ENCODE results near the gene CERS4. TPM values are rescaled to one million over a fixed set of nuclear protein-coding genes. Genes with fewer than 3 reads are reported as not detected.
"Not testable (repeated sequence)": the region's sequence is repeated elsewhere in the genome, so short reads cannot be mapped to it uniquely, and the experiment has no call there.

The CERS4 gene
- total and polyA plus RNA-seq, 2 experiments from 2014 or later = not detected

DNA sequence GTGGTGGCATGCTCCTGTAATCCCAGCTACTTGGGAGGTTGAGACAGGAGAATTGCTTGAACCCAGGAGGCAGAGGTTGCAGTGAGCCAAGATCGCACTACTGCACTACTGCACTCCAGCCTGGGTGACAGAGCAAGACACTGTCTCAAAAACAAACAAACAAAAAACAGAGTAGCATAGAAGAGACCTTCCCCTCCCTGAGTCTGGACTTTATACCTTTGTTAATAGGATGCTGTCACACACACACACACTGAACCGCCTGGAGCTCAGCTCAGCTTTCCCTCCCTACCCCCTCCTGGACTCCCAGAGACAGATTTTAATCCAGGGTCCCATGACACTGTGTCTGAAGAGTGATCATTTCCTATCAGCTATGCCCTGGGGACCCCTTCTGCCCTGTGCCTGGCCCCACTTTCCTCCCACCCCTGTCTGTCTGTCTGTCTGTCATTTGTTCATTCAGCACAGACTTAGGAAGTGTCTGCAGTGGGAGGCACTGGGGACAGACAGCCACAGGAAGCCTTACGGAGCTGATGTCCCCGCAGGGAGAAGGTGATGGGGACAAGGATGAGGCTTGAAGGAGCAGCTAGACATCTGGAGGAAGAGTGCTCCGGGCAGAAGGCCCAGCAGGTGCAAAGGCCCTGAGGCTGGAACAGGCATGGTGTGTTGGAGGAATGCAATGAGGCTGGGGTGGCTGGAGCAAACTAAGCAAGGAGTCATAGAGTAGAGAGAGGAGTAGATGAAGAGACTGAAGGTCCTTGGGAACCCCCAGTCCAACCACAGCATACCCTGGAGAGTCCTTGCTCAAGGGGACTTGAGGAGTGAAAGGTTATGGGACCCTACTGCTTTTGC lies 4.9 kb downstream of the CERS4 start:
- in situ Hi-C loops (cut with MboI) = no loop called here
- no peaks in the 10 kb centered on the region for H3K79me2 ChIP-seq (ENCODE audit: insufficient read depth)
- no peaks in the 10 kb centered on the region for H3K9me3 ChIP-seq (ENCODE audit: low read depth)
- no peaks in the 10 kb centered on the region for H3K9me2 ChIP-seq (ENCODE audit: insufficient read depth)
- peaks cover 11% of the 10 kb centered on the region for H3K27me3 ChIP-seq (replicated peaks; ENCODE audit: insufficient read depth)
- H3K4me3 ChIP-seq = no peak overlapping the region
- no peaks in the 10 kb centered on the region for H3K4me1 ChIP-seq (ENCODE audit: insufficient read depth)
- H3K9ac ChIP-seq = no peak overlapping the region
- TF ChIP-seq EZH2phosphoT487 (IDR thresholded peaks at IDR 0.05; ENCODE audit: insufficient read depth, low read depth) (no peak), EZH2 (IDR thresholded peaks at IDR 0.05; ENCODE audit: insufficient read depth, poor library complexity, severe bottlenecking) (no peak)
- no peak for DNase-seq
- H3K36me3 ChIP-seq (ENCODE audit: low read depth) = no peaks in the 10 kb centered on the region
- no peak overlapping the region for H2AFZ ChIP-seq
- no peak overlapping the region for H3K4me2 ChIP-seq (ENCODE audit: unreplicated experiment)
- H3K27ac ChIP-seq = no peak overlapping the region
- WGBS, 2 experiments (ENCODE audit: low coverage in 1 of 2, low lambda C conversion rate in 2 of 2, missing lambda C conversion rate in 2 of 2) = 71% methylated on average over 5 of the region's 5 CpGs
- no peaks in the 10 kb centered on the region for H3F3A ChIP-seq (ENCODE audit: insufficient read depth)
- H4K20me1 ChIP-seq (ENCODE audit: insufficient read depth) = no peaks in the 10 kb centered on the region

DNA sequence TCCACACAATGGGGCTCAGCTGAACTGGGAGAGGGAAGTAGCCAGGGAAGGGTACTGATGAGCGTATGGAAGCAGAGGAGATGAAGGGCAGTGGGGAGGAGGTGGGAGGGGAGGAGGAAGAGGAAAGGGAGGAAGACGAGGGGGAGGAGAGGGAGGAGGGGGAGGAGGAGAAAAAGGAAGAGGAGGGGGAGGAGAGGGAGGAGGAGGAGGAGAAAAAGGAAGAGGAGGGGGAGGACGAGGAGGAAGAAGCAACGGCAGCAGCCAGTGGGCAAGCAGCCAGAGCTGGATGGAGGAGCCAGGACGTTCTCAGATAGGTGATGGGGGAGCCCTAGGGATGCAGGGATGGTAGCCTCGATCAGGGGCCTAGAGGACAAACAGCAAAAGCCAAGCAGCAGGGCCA lies 5.6 kb downstream of the CERS4 start:
- Histone ChIP-seq H3K36me3 (ENCODE audit: low read depth) (no peaks in the 10 kb centered on the region), H4K20me1 (ENCODE audit: insufficient read depth) (no peaks in the 10 kb centered on the region), H3F3A (ENCODE audit: insufficient read depth) (no peaks in the 10 kb centered on the region), H3K9me3 (ENCODE audit: low read depth) (no peaks in the 10 kb centered on the region), H3K4me1 (ENCODE audit: insufficient read depth) (no peaks in the 10 kb centered on the region), H3K27ac (no peak overlapping the region), H3K79me2 (ENCODE audit: insufficient read depth) (no peaks in the 10 kb centered on the region), H3K9ac (no peak overlapping the region), H3K4me2 (ENCODE audit: unreplicated experiment) (no peak overlapping the region), H2AFZ (no peak overlapping the region), H3K9me2 (ENCODE audit: insufficient read depth) (no peaks in the 10 kb centered on the region), H3K4me3 (no peak overlapping the region), H3K27me3 (replicated peaks; ENCODE audit: insufficient read depth) (peaks cover 6% of the 10 kb centered on the region)
- 36 to 84% methylated on average over 4 to 6 of the region's 6 CpGs for WGBS, 2 experiments (ENCODE audit: low coverage in 1 of 2, low lambda C conversion rate in 2 of 2, missing lambda C conversion rate in 2 of 2)
- DNase-seq = no peak
- TF ChIP-seq EZH2 (IDR thresholded peaks at IDR 0.05; ENCODE audit: insufficient read depth, poor library complexity, severe bottlenecking) (no peak), EZH2phosphoT487 (IDR thresholded peaks at IDR 0.05; ENCODE audit: insufficient read depth, low read depth) (no peak)
- in situ Hi-C loops (cut with MboI) = no loop called here

DNA sequence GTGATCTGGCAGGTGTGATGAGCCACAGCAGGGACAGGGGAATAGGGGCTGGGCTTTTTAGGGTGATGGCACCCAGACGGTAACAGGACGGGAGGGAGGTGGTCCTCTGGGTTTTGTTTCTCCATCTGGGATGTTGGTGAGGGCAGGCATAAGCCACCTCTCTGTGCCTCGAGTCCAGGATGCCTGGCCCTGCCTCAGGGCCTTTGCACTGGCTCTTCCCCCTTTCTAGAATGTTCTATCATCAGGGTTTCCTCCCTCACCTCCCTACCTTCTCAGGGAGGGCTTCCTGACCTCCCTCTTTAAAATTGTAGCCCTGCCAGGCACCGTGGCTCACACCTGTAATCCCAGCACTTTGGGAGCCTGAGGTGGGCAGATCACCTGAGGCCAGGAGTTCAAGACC lies 6.6 kb downstream of the CERS4 start:
- in situ Hi-C loops (cut with MboI) = no loop called here
- no peaks in the 10 kb centered on the region for H4K20me1 ChIP-seq (ENCODE audit: insufficient read depth)
- WGBS, 2 experiments (ENCODE audit: low coverage in 1 of 2, low lambda C conversion rate in 2 of 2, missing lambda C conversion rate in 2 of 2) = 36 to 55% methylated on average over 4 of the region's 4 CpGs

DNA sequence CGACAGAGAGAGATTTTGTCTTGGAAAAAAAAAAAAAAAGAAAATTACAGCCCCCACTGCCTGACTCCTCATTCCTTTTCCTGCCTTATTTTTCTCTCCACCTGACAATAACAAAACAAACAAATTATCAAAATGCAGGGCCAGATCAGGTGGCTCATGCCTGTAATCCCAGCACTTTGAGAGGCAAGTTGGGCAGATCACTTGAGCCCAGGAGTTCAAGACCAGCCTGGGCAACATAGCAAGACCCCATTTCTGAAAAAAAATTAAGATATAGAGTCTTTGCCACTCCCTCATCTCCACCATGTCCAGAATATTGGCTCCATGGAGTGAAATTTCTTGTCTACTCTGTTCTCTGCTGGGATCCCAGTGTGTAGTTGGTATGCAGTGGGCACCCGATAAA lies 7.2 kb downstream of the CERS4 start:
- Histone ChIP-seq H2AFZ (no peak overlapping the region), H3F3A (ENCODE audit: insufficient read depth) (no peaks in the 10 kb centered on the region), H3K79me2 (ENCODE audit: insufficient read depth) (no peaks in the 10 kb centered on the region), H3K9ac (no peak overlapping the region), H3K4me3 (no peak overlapping the region), H3K36me3 (ENCODE audit: low read depth) (no peaks in the 10 kb centered on the region), H3K4me2 (ENCODE audit: unreplicated experiment) (no peak overlapping the region), H3K27me3 (replicated peaks; ENCODE audit: insufficient read depth) (no peaks in the 10 kb centered on the region; the same call in 1 of the 2 replicates), H3K27ac (no peak overlapping the region), H4K20me1 (ENCODE audit: insufficient read depth) (no peaks in the 10 kb centered on the region), H3K4me1 (ENCODE audit: insufficient read depth) (no peaks in the 10 kb centered on the region), H3K9me2 (ENCODE audit: insufficient read depth) (no peaks in the 10 kb centered on the region), H3K9me3 (ENCODE audit: low read depth) (no peaks in the 10 kb centered on the region)
- in situ Hi-C loops (cut with MboI) = no loop called here
- no peak for TF ChIP-seq EZH2phosphoT487 (IDR thresholded peaks at IDR 0.05; ENCODE audit: insufficient read depth, low read depth)
- 0 to 2% methylated on average over 2 of the region's 2 CpGs for WGBS, 2 experiments (ENCODE audit: low coverage in 1 of 2, low lambda C conversion rate in 2 of 2, missing lambda C conversion rate in 2 of 2)
- DNase-seq = no peak

More for the DNA sequence above, 6.6 kb downstream of the CERS4 start:
- Histone ChIP-seq H3K9me2 (ENCODE audit: insufficient read depth) (no peaks in the 10 kb centered on the region), H3K4me3 (no peak overlapping the region), H3K27me3 (replicated peaks; ENCODE audit: insufficient read depth) (no peaks in the 10 kb centered on the region; the same call in 1 of the 2 replicates), H3F3A (ENCODE audit: insufficient read depth) (no peaks in the 10 kb centered on the region), H2AFZ (no peak overlapping the region), H3K9ac (no peak overlapping the region), H3K9me3 (ENCODE audit: low read depth) (no peaks in the 10 kb centered on the region), H3K27ac (no peak overlapping the region), H3K4me2 (ENCODE audit: unreplicated experiment) (no peak overlapping the region), H3K4me1 (ENCODE audit: insufficient read depth) (no peaks in the 10 kb centered on the region), H3K36me3 (ENCODE audit: low read depth) (no peaks in the 10 kb centered on the region), H3K79me2 (ENCODE audit: insufficient read depth) (no peaks in the 10 kb centered on the region)
- DNase-seq = no peak
- no peak for TF ChIP-seq EZH2 (IDR thresholded peaks at IDR 0.05; ENCODE audit: insufficient read depth, poor library complexity, severe bottlenecking)
- no peak for TF ChIP-seq EZH2phosphoT487 (IDR thresholded peaks at IDR 0.05; ENCODE audit: insufficient read depth, low read depth)

DNA sequence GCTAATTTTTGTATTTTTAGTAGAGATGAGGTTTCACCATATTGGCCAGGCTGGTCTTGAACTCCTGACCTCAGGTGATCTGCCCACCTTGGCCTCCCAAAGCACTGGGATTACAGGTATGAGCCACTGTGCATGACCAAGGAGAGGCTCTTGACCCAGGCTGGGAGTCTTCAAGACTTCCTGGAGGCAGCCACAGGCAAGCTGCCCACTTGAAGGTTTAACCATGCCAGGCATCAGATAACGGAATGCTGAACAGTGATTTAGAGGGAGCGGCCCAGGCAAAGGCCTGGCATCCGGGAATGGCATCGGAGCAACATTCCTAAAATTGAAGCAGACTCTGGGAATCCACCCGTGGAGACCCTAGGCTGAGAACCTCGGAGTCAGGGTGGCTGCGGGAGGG lies 9.0 kb downstream of the CERS4 start:
- H3K9me3 ChIP-seq (ENCODE audit: low read depth); H3K4me1 ChIP-seq (ENCODE audit: insufficient read depth); H3K4me2 ChIP-seq (ENCODE audit: unreplicated experiment); H4K20me1 ChIP-seq (ENCODE audit: insufficient read depth); H3K9ac ChIP-seq; H3K79me2 ChIP-seq (ENCODE audit: insufficient read depth); in situ Hi-C loops (cut with MboI); H3K4me3 ChIP-seq; H2AFZ ChIP-seq; DNase-seq; H3K27me3 ChIP-seq (replicated peaks; ENCODE audit: insufficient read depth); H3K27ac ChIP-seq; H3K36me3 ChIP-seq (ENCODE audit: low read depth); H3K9me2 ChIP-seq (ENCODE audit: insufficient read depth); H3F3A ChIP-seq (ENCODE audit: insufficient read depth): not testable (repeated sequence)
- WGBS, 2 experiments (ENCODE audit: low coverage in 1 of 2, low lambda C conversion rate in 2 of 2, missing lambda C conversion rate in 2 of 2) = 76 to 77% methylated on average over 7 of the region's 7 CpGs
